SK-N-SH (cell line): Measurements from ENCODE around the gene COBL. TPM values are rescaled to one million over a fixed set of nuclear protein-coding genes. Genes with fewer than 3 reads are reported as not detected.

ENCODE experiments used
- CTCF ChIA-PET: fragments of 300-600, 350-600 bp; formaldehyde crosslinking; extraction: SDS; loops from one replicate; lab custom pipeline; 2021; lab: Yijun Ruan, JAX
- POLR2A ChIA-PET: fragments of 350-600 bp; sonication (Branson Sonifier 250); formaldehyde crosslinking; extraction: SDS; loops from one replicate; lab custom pipeline; 2020; ENCODE audit warnings: antibody characterized with exemption, inconsistent platforms; lab: Yijun Ruan, JAX
- DNase-seq: peaks from one replicate; pipeline ENCODE4 v3.0.0; 2012
- H2AFZ ChIP-seq: fragments of 200-600 bp; sonication (generic); 2 replicates; pipeline ENCODE4 v1.8.1; 2016; ENCODE audit warnings: antibody characterized with exemption, mild to moderate bottlenecking, low read depth
- H3F3A ChIP-seq: fragments of 200-600 bp; sonication (generic); replicated peaks from 2 replicates; pipeline ENCODE3; 2016; ENCODE audit warnings: antibody characterized with exemption, mild to moderate bottlenecking; ENCODE audit not compliant: insufficient read depth
- H3K27ac ChIP-seq, 2 experiments: fragments of 200-500 bp in 1 of 2; fragments of 200-600 bp in 1 of 2; sonication (Bioruptor generic) in 1 of 2; sonication (generic), shearing (Covaris generic) in 1 of 2; 2 replicates each; pipeline versions ENCODE4 v1.5.1 to v1.6.1; 2014 to 2016; ENCODE audit warnings: low read depth in 2 of 2, inconsistent platforms in 1 of 2, low read length in 1 of 2, mild to moderate bottlenecking in 1 of 2, mixed read lengths in 1 of 2
- H3K27me3 ChIP-seq: fragments of 200-600 bp; sonication (generic), shearing (Covaris generic); 2 replicates; pipeline ENCODE4 v1.6.1; 2016; ENCODE audit warnings: mixed run types; ENCODE audit not compliant: insufficient read depth
- H3K36me3 ChIP-seq, 2 experiments: fragments of 200-500 bp in 1 of 2; fragments of 200-600 bp in 1 of 2; sonication (Bioruptor generic) in 1 of 2; sonication (generic) in 1 of 2; replicated peaks in 1 of 2; 2 replicates each; pipeline versions ENCODE3 to v1.5.1; 2014 to 2016; ENCODE audit warnings: low read length in 1 of 2, mild to moderate bottlenecking in 1 of 2; ENCODE audit not compliant: insufficient read depth in 2 of 2, control insufficient read depth in 1 of 2
- H3K4me1 ChIP-seq, 2 experiments: fragments of 200-500 bp in 1 of 2; fragments of 200-600 bp in 1 of 2; sonication (Bioruptor generic) in 1 of 2; sonication (generic), shearing (Covaris generic) in 1 of 2; 2 replicates each; pipeline versions ENCODE4 v1.5.1 to v1.6.1; 2014 to 2016; ENCODE audit warnings: low read depth in 1 of 2, low read length in 1 of 2, mixed run types in 1 of 2; ENCODE audit not compliant: insufficient read depth in 2 of 2, control insufficient read depth in 1 of 2
- H3K4me2 ChIP-seq: fragments of 200-600 bp; sonication (generic), shearing (Covaris generic); 2 replicates; pipeline ENCODE4 v1.6.1; 2017; ENCODE audit warnings: mixed run types
- H3K4me3 ChIP-seq, 2 experiments: fragments of 200-500 bp in 1 of 2; fragments of 200-600 bp in 1 of 2; sonication (Bioruptor generic) in 1 of 2; sonication (generic), shearing (Covaris generic) in 1 of 2; 2 replicates each; pipeline versions ENCODE4 v1.5.1 to v1.8.1; 2014 to 2016; ENCODE audit warnings: low read depth in 2 of 2, inconsistent platforms in 1 of 2, low read length in 1 of 2, mild to moderate bottlenecking in 1 of 2, mixed read lengths in 1 of 2, moderate library complexity in 1 of 2
- H3K79me2 ChIP-seq: fragments of 200-600 bp; sonication (generic); 2 replicates; pipeline ENCODE4 v1.8.1; 2017; ENCODE audit warnings: mild to moderate bottlenecking; ENCODE audit not compliant: insufficient read depth
- H3K9ac ChIP-seq: fragments of 200-600 bp; sonication (generic); 2 replicates; pipeline ENCODE4 v1.6.1; 2017; ENCODE audit warnings: mixed run types
- H3K9me2 ChIP-seq: fragments of 200-600 bp; sonication (generic); 2 replicates; pipeline ENCODE4 v1.6.1; 2017; ENCODE audit warnings: mixed run types
- H3K9me3 ChIP-seq: fragments of 200-600 bp; sonication (generic); 2 replicates; pipeline ENCODE4 v1.6.1; 2017; ENCODE audit warnings: mixed run types, mild to moderate bottlenecking, moderate library complexity
- H4K20me1 ChIP-seq: fragments of 200-600 bp; sonication (generic); 2 replicates; pipeline ENCODE4 v1.6.1; 2017; ENCODE audit warnings: mild to moderate bottlenecking, mixed run types; ENCODE audit not compliant: insufficient read depth
- FOXJ3 ChIP-seq: sonication (generic); formaldehyde crosslinking; IDR thresholded peaks from 2 replicates; pipeline ENCODE4 v1.5.1; 2020; ENCODE audit warnings: mild to moderate bottlenecking, missing genetic modification reagents
- GATA2 ChIP-seq: sonication (generic); formaldehyde crosslinking; IDR thresholded peaks from 2 replicates; pipeline ENCODE4 v1.5.0; 2020; ENCODE audit warnings: mild to moderate bottlenecking, missing genetic modification reagents
- PBX3 ChIP-seq: IDR thresholded peaks from 2 replicates; pipeline ENCODE4; 2012
- RXRA ChIP-seq: IDR thresholded peaks from 2 replicates; pipeline ENCODE4 v1.4.0; 2012; ENCODE audit warnings: low read depth, mild to moderate bottlenecking, borderline replicate concordance
- TCF12 ChIP-seq: IDR thresholded peaks from 2 replicates; pipeline ENCODE4 v1.4.0; 2012
- WGBS: methylation state at CpG from one replicate; pipeline ENCODE4 v1.1.6; 2017; ENCODE audit warnings: low lambda C conversion rate; 5-methylcytosine and 5-hydroxymethylcytosine counted together
- polyA plus RNA-seq, 3 experiments: library from polyadenylated mRNA; depleted of rRNA; stranded (reverse); fragments of >200 nt; gene quantifications; 2 replicates each; pipeline ENCODE4 v1.2.3, GENCODE V29; 2012
- TF ChIP-seq, protein P1 (sequence below): IDR thresholded peaks from 2 replicates; pipeline ENCODE4 v1.4.0; 2012; ENCODE audit warnings: low read depth, borderline replicate concordance

Gene COBL
- polyA plus RNA-seq, 1 of the 3 experiments (the other 2 are of a cell fraction) = under 0.01 TPM

DNA sequence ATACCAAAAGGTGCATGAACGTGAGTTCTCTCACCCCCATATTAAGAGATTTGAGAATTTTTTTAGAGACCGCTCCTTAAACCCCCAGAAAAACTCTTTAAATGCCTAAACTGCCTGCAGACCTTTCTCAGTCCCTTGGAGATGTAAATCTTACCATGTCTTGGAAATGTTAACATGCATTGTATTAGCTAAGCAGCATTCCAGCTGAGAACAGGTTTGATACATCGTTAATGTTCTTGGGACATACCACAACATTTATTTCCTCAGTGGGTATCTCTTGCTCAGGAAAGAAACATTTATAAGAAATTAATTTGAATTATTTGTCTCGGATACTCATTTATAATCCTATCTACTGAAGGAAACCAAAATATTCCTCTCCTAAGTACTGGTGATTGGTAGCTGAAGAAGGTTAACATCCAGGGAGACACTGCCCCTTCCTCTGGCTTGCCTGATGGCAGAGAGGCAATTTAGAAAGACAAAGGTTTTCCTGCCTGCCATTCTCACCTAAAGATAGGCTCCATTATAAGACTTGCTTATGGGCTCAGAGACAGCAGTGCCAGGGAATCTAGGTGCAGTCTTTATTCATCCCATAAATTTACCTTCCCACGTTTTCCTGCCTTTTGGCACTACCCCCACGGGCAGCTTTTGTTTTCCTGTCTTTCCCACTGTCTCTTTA lies 141.2 kb downstream of the COBL start:
- Histone ChIP-seq H3K9me3 (no peaks in the 10 kb centered on the region), H4K20me1 (no peaks in the 10 kb centered on the region), H3K27me3 (peaks cover 12% of the 10 kb centered on the region), H3K79me2 (no peaks in the 10 kb centered on the region), H3K4me3 (no peak overlapping the region), H3K4me1 (no peaks in the 10 kb centered on the region), H2AFZ (no peak overlapping the region), H3K9me2 (no peaks in the 10 kb centered on the region), H3K27ac (no peak overlapping the region), H3F3A (no peaks in the 10 kb centered on the region)
- no peak for DNase-seq
- 6% methylated on average over 6 of the region's 6 CpGs for WGBS
- CTCF ChIA-PET = interaction anchor here (0.6 to 9.4 kb wide), 3 partner anchors 13 to 192 kb away, joined by 3 to 99 read pairs (median 11); no protein-coding TSS in a partner anchor
- no peak for TF ChIP-seq TCF12
- no peak for TF ChIP-seq PBX3
- TF ChIP-seq GATA2 (CRISPR knock-in tag) = no peak
- no peak for TF ChIP-seq FOXJ3 (CRISPR knock-in tag)
- TF ChIP-seq, all 33 proteins: peak for 0
- Histone ChIP-seq H3K4me2 (no peak overlapping the region), H3K36me3 (no peaks in the 10 kb centered on the region), H3K9ac (no peak overlapping the region)
- POLR2A ChIA-PET = no interaction called here

DNA sequence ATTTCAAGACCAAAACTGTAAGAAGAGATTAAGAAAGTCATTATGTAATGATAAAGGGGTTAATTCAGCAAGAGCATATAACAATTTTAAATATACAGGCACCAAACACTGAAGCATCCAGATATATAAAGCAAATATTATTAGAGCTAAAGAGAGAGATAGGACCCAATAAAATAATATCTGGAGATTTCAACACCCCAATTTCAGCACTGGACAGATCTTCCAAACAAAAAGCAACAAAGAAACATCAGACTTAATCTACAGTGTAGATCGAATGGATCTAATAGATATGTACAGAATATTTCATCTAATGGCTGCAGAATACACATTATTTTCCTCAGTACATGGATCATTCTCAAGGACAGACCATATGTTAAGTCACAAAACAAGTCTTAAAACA lies 151.3 kb downstream of the COBL start:
- H3K9ac ChIP-seq = no peak overlapping the region
- no peaks in the 10 kb centered on the region for H3K79me2 ChIP-seq
- H3K9me2 ChIP-seq = no peaks in the 10 kb centered on the region
- 12% methylated on average over 1 of the region's 1 CpG for WGBS
- H3K4me1 ChIP-seq = no peaks in the 10 kb centered on the region
- no peak overlapping the region for H2AFZ ChIP-seq
- ChIA-PET POLR2A (no interaction called here), CTCF (interaction anchor here (8.3 to 8.6 kb wide), 2 partner anchors 18 to 203 kb away, joined by 208 to 379 read pairs; no protein-coding TSS in a partner anchor)
- H3K4me3 ChIP-seq = no peak overlapping the region
- no peaks in the 10 kb centered on the region for H3K9me3 ChIP-seq
- H3K36me3 ChIP-seq = no peaks in the 10 kb centered on the region
- DNase-seq = no peak
- H4K20me1 ChIP-seq = no peaks in the 10 kb centered on the region
- H3K4me2 ChIP-seq = no peak overlapping the region
- no peaks in the 10 kb centered on the region for H3F3A ChIP-seq
- H3K27me3 ChIP-seq = no peaks in the 10 kb centered on the region
- TF ChIP-seq RXRA (no peak), TCF12 (no peak)
- TF ChIP-seq, protein P1, sequence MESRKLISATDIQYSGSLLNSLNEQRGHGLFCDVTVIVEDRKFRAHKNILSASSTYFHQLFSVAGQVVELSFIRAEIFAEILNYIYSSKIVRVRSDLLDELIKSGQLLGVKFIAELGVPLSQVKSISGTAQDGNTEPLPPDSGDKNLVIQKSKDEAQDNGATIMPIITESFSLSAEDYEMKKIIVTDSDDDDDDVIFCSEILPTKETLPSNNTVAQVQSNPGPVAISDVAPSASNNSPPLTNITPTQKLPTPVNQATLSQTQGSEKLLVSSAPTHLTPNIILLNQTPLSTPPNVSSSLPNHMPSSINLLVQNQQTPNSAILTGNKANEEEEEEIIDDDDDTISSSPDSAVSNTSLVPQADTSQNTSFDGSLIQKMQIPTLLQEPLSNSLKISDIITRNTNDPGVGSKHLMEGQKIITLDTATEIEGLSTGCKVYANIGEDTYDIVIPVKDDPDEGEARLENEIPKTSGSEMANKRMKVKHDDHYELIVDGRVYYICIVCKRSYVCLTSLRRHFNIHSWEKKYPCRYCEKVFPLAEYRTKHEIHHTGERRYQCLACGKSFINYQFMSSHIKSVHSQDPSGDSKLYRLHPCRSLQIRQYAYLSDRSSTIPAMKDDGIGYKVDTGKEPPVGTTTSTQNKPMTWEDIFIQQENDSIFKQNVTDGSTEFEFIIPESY = no peak
- no peak overlapping the region for H3K27ac ChIP-seq
